ENCODE measurements around the gene RAE1.

Gene RAE1

GRCh38 chr20:57421253-57422220 lies 70.5 kb downstream of the RAE1 start:
- ATAC-seq (ENCODE audit: low read depth) (no peak), DNase-seq (ENCODE audit: low spot score in 2 of 2) (no peak)
- peaks cover 2% of the 10 kb centered on the region for H3K27me3 Mint-ChIP-seq
- H3K4me3 Mint-ChIP-seq, result no peak overlapping the region
- peaks cover 2% of the 10 kb centered on the region for H3K9me3 Mint-ChIP-seq
- H3K27ac Mint-ChIP-seq, result no peak overlapping the region
- no peaks in the 10 kb centered on the region for H3K36me3 Mint-ChIP-seq
- H3K4me1 Mint-ChIP-seq, result peaks cover 24% of the 10 kb centered on the region

- Mint-ChIP-seq H3K4me3 (no peak overlapping the region), H3K4me1 (peaks cover 29% of the 10 kb centered on the region), H3K27me3 (peaks cover under 1% of the 10 kb centered on the region), H3K9me3 (peaks cover 2% of the 10 kb centered on the region), H3K36me3 (no peaks in the 10 kb centered on the region), H3K27ac (no peak overlapping the region)
- DNase-seq (ENCODE audit: low spot score in 2 of 2) (no peak), ATAC-seq (ENCODE audit: low read depth) (no peak)
These were observed 71.2 kb downstream of the RAE1 start for GRCh38 chr20:57422254-57422653.

GRCh38 chr20:57425150-57426013 lies 74.3 kb downstream of the RAE1 start:
- Mint-ChIP-seq H3K27ac (no peak overlapping the region), H3K4me3 (peak overlapping the region; percentile 56), H3K27me3 (no peaks in the 10 kb centered on the region), H3K9me3 (no peaks in the 10 kb centered on the region), H3K36me3 (no peaks in the 10 kb centered on the region), H3K4me1 (peaks cover 40% of the 10 kb centered on the region)
- DNase-seq (ENCODE audit: low spot score in 2 of 2) (no peak), ATAC-seq (ENCODE audit: low read depth) (peak; percentile 20)

- no peak overlapping the region for H3K27ac Mint-ChIP-seq
- no peaks in the 10 kb centered on the region for H3K36me3 Mint-ChIP-seq
- peaks cover 40% of the 10 kb centered on the region for H3K4me1 Mint-ChIP-seq
- H3K27me3 Mint-ChIP-seq, result no peaks in the 10 kb centered on the region
- no peaks in the 10 kb centered on the region for H3K9me3 Mint-ChIP-seq
- ATAC-seq (ENCODE audit: low read depth) (no peak), DNase-seq (ENCODE audit: low spot score in 2 of 2) (no peak)
- H3K4me3 Mint-ChIP-seq, result no peak overlapping the region
These were observed 75.2 kb downstream of the RAE1 start for GRCh38 chr20:57426271-57426689.

GRCh38 chr20:57426831-57427230 lies 75.8 kb downstream of the RAE1 start:
- Mint-ChIP-seq H3K4me1 (peaks cover 44% of the 10 kb centered on the region), H3K9me3 (no peaks in the 10 kb centered on the region), H3K36me3 (no peaks in the 10 kb centered on the region), H3K4me3 (no peak overlapping the region), H3K27me3 (no peaks in the 10 kb centered on the region), H3K27ac (no peak overlapping the region)
- DNase-seq (ENCODE audit: low spot score in 2 of 2), result no peak
- ATAC-seq (ENCODE audit: low read depth), result no peak

- ATAC-seq (ENCODE audit: low read depth), result no peak
- no peak overlapping the region for H3K27ac Mint-ChIP-seq
These were observed 77.5 kb downstream of the RAE1 start for GRCh38 chr20:57428324-57429158.

More at GRCh38 chr20:57428324-57429158, 77.5 kb downstream of the RAE1 start:
- H3K9me3 Mint-ChIP-seq, result no peaks in the 10 kb centered on the region
- no peaks in the 10 kb centered on the region for H3K36me3 Mint-ChIP-seq
- H3K4me3 Mint-ChIP-seq, result no peak overlapping the region
- DNase-seq (ENCODE audit: low spot score in 2 of 2), result no peak
- peaks cover 53% of the 10 kb centered on the region for H3K4me1 Mint-ChIP-seq
- H3K27me3 Mint-ChIP-seq, result no peaks in the 10 kb centered on the region
